HG03571 (cell line): ENCODE results near the gene HDLBP.

Experiments
- ATAC-seq: cut with Tn5 transposase; IDR thresholded peaks from one replicate; pipeline ENCODE4 v1.9.1; 2021; ENCODE audit not compliant: unreplicated experiment

The HDLBP gene

DNA sequence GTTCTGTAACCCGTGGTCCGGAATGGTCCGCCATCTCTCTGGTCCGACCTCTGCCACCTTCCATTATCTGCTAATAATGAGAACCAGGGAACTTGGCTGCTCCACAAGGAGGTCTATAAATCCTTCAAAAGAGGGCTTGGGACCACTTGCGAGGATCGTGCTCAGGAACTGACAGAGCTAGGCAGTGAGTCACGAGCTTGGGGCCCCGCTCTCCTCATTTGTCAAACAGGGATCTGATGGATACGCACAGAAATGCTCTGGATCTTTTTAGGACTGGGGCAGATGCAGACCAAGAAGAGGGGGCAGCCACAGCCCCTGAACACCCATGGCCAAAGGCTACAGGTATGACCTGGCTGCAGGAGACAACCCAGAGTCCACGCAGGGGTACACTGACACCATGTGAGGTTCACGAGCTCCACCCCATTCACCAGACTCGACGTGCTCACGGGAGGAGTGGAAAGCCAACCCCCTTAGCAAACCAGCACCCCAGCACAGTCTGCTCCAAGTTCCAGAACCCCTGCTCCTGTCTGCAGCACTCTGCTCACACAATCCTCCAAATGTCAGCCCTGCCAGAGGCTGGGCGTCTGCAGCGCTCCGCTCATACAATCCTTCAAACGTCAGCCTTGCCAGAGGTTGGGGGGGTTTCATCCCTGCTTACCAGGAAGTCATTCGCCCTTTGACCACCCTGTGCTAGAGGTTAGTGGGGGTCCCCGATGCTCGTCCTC lies 81.2 kb downstream of the HDLBP start:
- no peak for ATAC-seq

DNA sequence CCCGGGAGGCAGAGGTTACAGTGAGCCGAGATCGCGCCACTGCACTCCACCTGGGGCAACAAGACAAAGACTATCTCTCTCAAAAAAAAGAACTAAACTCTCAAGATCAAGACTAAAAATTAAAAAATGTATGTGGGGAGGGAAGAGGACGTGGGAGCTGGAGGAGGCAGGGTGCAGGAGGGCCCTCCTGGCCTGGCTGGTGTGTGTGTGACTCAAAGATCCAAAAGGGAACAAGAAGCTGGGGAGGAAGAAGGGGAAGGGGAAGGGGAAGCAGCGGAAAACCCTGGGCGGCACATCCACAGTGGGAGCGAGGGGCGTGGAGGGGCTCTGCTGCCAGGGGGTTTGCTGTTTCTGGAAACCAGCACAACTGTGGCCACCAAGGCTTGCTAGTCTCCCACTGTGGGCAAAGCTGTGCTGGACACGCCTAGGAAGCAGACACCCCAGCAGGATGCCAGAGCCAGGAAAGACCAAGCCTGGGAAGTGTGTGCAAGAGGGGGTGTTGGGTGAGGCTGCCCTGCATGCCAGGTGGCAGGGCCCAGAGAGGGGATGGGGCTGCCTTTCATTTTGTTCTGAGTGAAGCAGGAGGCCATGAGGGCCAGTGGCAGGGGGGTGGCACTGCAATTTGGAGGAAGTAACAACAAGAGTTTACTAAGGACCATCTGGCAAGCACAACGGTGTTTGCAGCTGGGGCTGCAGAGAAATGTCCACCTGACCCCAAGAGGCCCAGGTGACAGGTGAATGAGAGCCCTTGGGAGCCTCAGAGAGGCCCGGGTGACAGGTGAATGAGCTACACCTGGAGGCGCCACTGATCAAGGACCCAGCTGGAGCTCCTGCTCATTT lies 82.5 kb downstream of the HDLBP start:
- ATAC-seq = no peak

DNA sequence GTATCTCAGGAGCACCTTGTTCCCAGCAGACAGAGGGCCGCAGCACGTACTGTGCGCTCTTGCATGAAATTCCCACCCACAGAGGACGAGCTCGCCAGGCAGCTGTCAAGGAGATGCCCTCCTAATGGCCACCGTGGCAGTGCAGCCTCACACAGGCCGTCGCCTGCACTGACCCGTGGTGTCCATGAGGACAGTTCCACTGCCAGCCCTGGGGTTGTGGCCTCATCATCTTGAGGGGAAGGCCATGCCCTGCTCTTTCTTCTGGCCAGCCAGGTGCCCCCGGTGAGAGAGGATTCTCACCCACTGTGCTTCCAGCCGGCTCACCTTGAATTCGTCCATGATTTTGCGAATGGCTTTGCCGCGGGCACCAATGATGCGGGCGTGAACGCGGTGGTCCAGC lies 85.0 kb downstream of the HDLBP start:
- no peak for ATAC-seq

DNA sequence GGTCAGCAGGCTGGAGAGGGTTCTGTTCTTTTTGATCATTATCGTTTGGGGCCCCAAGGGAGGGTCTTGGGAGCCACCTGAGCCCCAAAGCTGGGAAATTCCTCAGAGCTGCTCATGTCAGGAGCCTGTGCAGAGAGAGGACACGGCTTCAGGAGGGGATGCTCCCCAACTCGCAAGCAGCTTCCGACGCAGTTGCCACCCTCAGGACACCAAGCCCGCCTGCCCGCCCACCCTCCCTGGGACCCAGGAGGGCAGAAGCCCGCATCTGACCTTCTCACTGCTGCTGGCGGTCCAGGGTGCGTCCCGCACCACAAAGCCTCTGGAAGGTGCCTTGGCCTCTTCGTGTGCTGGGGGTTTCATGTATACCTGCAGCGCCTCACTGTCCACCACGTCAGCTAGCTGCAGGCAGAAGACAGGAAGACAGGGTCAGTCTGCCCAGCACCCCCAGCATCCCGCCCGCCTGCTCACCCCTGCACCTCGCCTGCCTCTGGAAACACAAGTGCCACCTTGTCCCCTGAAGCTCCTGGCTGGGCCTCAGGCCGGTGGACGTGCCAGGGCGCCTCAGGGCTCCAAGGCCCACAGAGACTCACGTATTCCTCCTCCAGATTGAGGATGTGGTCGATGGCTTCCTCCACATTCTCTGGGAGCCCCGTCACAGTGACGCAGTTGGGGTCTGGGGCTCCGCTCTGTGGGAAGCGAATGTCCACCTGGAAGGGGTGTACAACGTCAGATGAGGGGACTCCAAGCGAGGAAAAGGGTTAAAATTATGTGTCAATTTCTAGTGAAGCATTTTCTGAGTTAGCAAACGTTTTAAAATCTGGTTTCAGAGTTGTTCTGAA lies 85.7 kb downstream of the HDLBP start:
- no peak for ATAC-seq

DNA sequence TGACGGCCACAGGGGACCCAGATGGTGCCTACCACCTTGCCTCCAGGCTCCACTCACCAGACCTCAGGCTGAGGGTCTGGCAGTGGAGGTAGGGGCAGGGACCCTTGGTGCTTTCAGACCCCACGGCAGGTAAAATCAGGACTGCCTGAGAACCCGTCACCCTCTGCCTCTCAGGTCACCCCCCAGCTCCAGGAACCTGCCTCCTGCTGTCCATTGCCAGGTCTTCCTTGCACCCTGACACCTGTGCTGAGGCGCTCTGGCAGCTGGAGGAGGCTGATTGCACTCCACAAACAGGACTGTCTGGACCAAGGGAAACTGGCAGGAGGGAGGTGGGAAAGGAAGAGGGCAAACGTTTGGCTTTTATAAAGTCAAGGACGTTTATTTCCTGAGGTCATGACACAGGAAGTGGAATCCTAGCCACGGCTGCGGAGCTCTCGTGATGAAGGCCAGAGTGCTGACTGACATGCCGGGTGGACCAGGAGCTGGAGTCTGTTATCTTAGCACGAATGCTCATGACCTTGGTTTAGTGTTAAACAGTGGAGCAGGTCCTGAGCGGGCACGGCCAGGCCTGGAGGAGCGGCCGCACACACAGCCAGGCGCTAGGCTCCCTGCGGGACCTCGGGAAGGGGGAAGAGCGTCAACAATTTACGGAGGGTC lies 86.5 kb downstream of the HDLBP start:
- no peak for ATAC-seq

DNA sequence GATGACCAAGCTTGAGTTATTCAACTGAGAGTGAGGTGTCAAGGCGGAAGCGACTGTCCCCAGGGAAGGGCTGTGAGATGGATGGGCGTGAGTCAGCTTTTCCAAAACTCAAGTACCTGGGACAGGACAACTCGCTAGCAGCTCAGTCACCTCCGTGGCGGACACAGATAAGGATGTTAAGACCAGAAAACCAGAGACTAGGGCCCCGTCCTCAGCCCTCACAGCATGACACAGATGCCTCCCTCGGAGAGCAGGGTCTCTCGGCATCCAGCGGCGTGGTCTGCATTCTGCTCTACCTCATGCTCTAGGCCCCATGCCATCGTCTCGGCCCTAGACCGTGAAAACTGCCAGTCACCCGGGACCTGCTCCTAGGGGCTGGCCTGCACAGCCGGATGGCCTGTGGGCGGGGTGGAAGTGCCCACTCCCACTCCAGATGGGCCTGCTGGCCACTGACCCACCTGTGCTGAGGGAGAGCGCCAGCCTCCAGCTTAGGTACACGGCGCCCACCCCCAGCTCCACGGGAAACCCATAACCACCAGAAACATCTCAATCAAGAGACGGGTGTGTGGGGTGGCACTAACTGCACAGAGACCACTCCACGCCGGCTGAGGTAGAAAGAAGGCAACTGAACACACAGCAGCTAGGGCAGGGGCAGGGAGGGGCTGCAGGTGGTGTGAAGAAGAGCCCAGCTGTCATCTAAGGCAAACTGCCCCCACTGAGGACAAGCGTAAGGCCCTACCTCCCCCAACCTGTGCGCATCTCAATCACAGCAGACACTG lies 87.2 kb downstream of the HDLBP start:
- no peak for ATAC-seq

DNA sequence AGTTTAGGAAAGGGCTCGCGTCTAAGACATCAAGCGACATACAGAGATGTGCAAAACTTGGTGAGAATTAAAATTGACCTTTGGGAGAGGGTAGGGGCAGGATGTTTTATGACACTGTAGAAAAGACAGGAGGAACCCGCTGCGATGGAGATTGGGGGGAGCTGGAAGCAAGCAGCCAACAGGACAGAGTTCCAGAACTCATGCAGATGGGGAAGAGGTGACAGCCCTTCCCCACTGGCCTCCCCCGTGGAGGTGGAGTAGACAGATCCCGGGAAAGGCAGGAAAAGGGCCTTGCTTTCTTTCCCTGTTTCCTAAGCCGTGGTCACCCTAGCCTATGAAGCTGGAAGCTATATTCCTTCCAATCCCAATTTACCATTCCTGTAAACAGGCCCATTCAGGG lies 87.9 kb downstream of the HDLBP start:
- ATAC-seq = no peak

DNA sequence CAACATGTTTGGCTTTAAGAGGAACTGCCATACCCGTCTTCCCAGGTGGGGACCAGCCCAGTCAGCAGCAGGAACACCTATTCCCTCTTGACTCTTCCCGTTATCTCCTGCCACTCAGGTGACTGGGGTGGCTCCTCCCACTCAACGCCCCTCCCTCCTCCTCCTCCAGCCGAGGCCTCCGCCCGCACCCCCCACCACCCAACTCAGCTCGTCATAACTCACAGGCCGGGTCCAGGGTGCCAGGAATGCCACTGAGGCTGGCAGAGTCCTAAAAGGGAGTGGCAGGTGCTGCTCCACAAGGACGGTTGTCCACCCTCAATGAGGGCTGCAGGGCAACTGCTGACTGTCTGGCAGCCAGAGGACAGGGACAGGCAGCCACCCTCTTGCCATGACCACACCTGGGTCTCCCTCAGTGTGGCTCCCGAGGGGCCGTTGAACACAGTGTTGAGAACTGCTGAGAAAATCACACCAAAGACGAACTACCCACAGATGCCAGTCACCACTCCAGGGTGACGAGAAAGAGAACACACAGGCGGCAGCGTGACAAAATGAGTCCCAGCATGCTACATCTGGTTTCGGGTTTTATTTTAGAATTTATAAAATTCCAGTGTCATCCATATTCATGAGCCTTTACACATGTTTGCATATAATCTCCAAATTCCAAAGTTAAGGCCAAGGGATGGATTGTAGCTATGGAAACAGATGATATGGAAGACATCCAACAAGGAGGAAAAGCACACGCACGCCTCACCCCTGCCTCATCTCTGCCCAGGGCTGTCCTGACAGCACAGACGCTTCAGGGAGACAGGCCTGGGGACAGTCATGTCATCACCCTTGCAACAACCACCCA lies 88.5 kb downstream of the HDLBP start:
- no peak for ATAC-seq

DNA sequence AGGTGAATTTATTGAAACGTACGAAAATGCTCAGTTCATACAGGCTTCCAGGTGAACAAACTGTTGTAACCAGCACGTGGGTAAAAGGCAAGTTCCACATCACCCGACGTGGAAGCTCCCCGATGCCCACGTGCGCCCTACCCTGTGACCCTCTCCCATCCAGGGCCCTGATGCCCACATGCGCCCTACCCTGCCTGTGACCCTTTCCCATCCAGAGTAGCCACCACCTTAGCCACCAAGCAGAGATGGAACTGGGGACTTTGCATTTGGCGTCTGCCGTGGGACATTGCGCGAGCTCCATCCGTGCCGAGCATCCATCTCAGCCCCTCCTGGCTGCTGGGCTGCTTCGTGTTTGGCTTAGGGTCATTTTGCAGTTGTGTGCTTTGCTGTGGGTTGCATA lies 89.5 kb downstream of the HDLBP start:
- ATAC-seq = no peak

DNA sequence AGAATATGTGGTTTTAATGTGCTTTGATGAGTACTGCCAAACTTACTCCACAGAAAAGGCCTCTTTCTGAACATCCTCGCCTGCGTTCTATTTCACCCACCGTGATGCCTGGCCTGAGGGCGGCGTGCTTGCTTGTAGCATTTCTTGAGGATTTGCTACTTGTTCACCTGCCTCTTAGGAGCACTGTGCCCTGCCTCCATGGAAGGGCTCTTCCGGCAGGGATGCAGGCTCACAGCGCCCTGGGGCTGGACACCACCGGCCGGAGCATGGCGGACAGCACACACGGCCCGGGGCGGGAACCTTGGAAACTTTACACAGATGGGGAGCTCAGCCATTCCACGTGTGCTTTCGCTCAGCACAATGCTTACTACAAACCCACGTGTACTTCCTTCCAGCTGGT lies 89.9 kb downstream of the HDLBP start:
- no peak for ATAC-seq

DNA sequence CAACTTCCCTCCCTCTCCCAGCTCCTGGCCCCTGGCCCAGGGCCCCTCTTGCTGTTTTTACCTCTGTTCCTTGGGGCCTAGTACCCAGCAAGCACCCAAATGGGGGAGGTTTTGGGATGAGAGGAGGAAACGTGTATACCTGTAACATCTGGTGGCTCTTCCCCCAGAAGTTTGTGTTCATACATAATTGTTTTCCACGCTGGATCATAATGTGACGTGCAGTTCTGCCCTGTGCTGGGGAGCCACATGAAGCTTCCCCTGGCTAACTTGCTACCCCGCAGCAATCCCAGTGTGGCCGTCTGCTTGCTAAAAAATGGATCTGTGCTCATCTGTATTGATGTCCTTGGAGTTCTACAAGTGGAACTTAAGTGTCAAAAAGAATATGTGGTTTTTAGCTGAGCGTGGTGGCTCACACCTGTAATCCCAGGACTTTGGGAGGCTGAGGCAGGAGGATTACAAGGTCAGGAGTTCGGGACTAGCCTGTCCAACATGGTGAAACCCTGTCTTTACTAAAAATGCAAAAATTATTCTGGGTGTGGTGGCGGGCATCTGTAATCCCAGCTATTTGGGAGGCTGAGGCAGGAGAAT lies 90.5 kb downstream of the HDLBP start:
- no peak for ATAC-seq

DNA sequence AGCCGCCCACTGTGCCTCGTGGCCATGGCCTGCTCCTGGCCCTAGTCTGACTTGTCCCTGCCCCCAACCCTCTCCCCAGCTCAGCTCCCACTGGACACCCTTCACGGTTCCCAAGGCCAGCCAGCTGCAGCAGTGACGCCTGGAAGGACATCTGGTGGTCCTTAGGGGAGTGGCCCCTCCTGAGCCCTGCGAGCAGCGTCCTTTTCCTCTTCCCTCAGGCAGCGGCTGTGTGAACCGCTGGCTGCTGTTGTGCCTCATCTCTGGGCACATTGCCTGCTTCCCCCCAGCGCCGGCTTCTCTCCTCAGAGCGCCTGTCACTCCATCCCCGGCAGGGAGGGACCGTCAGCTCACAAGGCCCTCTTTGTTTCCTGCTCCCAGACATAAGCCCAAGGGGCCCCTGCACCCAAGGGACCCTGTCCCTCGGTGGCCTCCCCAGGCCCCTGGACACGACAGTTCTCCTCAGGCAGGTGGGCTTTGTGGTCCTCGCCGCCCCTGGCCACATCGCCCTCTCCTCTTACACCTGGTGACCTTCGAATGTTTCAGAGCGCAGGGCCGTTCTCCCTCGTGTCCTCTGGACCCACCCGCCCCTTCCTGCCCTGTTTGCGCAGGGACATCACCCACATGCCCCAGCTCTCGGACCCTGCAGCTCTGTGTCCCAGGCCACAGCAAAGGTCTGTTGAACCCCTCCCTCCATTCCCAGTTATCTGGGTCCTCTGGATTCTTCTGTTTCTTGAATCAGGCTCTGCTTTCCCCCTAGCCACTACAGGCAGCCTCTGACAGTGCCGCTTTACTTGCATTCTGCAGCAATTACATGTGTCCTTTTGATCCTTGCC lies 91.2 kb downstream of the HDLBP start:
- no peak for ATAC-seq

DNA sequence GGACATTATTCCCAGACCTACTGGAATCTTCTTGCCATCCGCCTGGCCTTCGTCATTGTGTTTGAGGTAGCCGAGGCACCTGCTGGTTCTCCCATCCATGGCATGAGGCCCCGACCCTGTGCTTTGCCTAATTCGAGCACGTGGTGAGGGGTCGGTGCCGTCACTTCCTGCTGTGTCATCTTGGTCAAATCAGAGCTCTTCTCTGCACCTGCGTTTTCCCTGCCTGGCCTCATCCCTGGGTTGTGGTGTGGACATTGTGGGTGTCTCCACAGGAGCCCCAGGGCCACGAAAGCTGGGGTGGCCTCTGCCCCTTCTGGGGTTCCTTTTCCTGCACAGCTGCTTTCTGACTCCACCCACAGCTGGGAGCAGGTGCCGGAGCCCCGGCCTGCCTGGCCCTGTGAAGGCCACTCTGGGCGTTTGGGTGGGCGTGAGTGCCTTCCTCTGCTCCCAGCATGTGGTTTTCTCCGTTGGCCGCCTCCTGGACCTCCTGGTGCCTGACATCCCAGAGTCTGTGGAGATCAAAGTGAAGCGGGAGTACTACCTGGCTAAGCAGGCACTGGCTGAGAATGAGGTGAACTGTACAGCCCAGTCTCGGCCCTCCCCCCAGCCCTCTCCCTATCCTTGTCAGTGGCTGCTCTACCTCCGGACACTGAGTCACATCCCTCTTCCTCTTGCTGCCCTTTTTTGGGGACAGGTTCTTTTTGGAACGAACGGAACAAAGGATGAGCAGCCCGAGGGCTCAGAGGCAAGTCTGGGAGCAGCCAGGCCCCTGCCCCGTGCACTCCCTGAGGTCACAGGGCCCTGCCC lies 92.1 kb downstream of the HDLBP start:
- no peak for ATAC-seq

DNA sequence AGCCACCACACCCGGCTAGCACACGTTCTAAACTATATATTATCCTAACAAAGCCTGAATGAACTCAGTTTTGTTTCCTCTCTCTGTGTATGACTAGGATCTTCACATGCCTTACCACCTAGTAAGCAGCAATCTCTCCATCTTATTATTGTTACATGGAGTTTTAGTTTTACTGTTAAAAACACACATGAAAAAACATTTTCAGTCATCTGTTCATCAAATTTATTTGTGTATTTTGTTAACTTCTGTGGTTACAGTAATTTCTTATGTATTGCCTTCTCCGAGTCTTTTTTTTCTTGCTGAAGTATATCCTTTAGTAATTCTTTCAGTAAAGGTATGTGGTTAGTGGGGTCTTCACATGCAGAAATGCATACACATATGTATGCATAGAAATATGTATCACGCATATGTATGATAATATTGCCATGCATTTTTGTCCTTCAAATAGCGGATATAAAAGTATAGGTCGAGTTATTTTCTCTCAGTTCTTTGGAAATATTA lies 95.6 kb downstream of the HDLBP start:
- ATAC-seq = no peak

DNA sequence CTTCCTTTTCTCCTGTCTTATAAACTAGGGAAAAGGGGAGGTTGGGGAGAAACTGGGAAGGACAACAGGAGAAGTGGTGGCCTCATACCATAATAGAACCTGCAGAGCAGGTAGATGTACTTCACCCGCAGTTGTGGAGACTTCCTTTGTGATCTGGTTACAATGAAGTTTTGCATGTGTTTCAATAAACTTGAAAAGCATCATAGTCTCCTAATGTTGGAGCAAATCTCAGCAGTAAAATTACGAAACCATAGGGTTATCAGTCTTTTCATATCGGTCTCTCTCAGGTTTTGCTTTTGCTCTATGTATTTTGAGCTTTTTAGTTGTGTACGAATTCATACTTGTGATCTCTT lies 96.5 kb downstream of the HDLBP start:
- no peak for ATAC-seq

DNA sequence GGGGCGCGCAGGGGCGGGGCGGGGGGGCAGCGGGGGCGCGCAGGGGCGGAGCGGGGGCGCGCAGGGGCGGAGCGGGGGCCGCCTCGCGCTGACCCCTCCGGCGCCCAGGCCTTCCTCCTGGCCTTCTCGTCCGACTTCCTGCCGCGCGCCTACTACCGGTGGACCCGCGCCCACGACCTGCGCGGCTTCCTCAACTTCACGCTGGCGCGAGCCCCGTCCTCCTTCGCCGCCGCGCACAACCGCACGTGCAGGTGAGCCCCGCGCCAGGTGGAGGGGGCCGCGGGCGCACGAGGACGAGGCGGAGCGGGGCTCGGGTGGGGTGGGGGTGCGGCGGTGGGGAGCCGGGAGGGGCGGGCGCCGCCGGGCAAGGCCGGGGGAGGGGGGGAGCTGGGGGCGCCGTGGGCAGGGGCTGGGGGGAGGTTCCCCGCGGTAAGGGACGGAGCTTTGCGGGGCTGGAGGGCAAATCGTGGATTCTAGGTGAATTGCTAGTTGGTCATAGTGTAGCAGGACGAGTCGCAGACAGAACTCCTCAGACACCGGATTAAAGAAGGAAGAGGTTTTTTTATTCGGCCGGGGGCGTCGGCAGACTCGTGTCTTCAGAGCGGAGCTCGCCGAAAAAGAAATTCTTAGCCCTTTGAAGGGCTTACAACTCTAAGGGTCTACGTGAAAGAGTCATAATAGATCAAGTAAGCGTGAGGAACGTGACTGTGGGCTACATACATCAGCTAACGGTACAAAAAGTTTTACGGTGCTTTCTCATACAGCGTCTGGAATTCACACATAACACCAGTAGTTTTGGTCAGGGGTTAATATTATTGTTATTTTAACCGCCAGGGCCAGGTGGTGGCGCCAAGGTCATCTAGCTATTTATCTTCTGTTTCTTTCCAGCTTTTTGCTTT lies 97.1 kb downstream of the HDLBP start:
- no peak for ATAC-seq
